HG03575 (cell line): ENCODE data around the gene WWOX.

Experiments
- ATAC-seq: cut with Tn5 transposase; IDR thresholded peaks from one replicate; pipeline ENCODE4 v1.9.1; 2021; ENCODE audit not compliant: unreplicated experiment, insufficient number of reproducible peaks, low FRiP score; ENCODE audit errors: extremely low read depth

The WWOX gene

DNA sequence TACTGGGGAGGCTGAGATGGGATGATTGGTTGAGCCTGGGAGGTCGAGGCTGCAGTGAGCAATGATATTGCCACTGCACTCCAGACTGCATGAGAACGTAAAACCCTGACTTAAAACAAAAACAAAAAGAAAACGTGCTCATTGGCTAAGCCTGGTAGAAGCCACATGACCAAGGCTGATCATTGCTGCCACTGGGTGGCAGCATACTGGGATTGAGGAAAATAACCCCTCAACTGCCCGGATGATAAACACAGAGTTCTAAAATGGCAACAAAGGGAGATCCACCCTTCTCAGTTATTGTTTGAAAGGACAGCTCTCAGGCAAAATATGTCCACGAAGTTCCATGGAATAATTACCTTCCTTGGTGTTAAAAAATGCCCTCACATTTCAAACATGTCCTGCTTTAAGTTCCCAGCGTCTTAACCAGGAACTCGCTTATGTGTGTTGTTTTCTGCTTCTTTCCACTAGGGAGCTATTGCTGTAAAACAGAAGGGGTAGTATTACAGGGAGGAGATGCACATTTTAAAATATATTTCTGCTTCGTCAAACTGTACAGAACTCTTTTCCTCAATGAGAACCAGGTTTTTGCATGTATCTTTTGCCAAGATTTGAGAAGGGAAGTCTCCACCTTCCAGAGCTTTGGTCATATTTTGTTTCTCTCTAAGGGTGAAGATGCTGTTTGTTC, 825.8 kb downstream of the WWOX start:
- no peak for ATAC-seq

DNA sequence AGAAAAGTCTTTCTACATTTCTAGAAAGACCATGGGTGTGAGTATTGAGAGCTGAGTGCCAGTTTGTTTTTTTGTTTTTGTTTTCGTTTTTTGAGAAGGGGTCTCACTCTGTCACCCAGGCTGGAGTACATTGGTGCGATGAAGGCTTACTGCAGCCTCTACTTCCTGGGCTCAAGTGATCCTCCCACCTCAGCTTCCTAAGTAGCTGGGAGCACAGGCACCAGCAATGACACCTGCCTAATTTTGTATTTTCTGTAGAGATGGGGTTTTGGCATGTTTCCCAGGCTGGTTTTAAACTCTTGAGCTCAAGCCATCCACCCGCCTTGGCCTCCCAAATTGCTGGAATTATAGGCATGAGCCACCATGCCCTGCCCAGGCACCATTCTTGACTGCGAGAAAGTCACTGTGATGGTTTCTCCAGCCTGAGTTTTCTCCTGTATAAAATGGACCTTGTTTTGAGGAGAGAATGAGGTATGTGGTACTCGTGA, 827.3 kb downstream of the WWOX start:
- ATAC-seq = no peak

DNA sequence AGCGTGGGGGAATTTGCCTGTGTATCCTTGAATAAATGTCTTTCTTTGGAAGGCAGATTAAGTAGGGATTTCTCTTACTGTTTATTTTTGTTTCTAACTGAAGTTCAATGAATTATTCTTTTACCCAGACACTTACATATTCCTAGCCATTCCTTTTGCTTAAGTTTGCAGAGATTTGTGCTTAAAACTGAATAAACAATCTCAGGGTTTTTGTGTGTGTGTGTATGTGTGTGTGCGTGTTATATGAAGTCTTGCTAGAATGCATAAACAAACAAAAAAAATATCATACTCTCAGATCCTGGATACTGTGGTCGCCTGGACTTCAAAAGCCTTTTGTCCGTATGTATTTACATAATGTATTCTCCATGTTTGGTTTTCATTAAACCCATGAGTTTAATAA, 828.3 kb downstream of the WWOX start:
- ATAC-seq = no peak

DNA sequence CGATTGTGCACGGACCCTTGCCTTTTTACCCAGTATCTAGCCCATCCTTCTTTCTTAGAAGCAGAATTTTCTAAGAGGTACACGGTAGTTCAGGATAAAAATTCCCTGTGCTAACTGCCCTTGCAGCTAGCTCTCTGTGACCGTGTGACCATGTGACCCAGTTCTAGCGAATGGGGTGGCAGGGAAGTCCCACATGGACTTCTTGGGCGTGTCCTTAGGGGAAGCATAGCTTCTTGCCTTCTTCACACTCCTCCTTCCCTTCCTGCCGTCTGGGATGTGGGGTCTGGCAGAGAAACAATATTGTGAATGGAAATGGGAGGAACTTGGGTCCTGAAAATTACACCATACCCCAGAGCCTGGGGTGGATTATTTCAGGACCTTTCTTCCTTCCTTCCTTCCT, 830.4 kb downstream of the WWOX start:
- ATAC-seq = no peak

DNA sequence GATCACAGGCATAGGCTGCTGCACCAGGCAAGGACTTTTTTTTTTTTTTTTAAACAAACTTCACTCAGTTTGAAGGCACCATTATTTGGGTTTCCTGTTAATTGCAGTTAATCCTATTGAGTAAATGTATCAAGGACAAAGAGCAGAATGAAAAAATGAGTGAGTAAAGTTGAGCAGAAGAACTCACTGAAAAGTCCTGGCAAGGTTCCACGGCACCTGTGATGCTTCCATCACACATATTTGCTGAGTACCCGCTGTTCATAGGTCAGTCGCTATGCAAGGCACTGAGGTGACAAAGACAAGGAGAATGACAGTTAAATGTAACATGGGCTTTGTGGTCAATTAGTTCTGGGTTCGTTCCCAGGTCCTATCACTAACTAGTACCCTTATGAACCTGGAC, 831.1 kb downstream of the WWOX start:
- ATAC-seq = no peak

DNA sequence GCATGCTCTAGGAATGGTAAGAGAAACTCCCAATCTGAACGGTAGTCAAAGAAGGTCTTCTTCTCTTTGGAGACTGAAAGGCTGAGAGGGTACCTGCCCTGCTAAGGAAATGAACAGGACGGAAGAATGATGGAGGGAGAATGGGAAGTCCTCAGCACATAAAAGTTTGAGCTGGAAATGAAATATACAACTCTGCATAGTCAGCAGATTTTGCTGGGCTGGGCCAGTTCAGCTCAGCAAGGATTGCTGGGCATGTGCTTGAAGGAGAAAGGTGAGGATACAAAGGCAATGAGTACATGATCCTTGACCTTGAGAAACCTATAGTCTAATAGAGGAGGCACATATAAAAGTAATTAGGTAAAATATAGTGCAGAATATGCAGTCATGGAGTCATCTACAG, 831.8 kb downstream of the WWOX start:
- ATAC-seq = no peak

DNA sequence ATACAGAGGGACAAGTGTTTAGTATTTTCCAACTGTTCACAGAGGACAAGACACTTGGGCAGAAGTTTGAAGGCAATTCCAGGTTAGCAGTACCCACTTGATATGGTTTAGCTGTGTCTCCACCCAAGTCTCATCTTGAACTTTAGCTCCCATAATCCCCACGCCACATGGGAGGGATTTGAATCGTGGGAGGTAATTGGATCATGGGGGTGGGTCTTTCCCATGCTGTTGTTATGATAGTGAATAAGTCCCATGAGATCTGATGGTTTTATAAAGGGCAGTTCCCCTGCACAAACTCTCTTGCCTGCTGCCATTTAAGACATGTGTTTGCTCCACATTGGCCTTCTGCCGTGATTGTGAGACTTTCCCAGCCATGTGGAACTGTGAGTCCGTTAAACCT, 832.2 kb downstream of the WWOX start:
- no peak for ATAC-seq

DNA sequence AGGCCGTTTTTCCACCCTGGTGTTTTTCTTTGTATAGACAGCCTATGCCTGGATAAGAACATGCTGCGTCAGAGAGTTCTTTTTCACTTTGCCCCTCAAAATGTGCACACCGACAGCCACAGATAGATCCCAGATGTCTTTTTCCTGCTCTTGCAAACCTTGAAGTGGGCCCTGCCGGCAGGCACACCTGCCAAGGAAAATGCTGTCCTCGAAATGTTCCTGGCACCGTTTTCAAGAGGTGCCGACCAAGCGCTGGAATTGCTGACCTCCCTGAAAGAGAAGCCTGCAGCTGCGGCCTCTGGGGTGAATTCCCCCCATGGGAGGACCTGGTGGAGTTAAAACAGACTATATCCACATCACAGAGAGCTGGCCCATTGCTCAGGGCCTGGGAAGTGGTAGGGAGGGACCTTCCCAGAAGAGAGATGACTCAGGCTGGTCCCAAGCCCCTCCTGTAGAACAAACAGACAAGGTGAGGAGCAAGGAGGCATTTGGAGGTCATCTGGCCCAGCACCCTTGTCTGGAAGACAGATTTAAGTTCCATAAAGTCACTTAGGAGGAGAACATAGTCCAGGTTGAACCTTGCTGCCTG, 833.0 kb downstream of the WWOX start:
- ATAC-seq = no peak

DNA sequence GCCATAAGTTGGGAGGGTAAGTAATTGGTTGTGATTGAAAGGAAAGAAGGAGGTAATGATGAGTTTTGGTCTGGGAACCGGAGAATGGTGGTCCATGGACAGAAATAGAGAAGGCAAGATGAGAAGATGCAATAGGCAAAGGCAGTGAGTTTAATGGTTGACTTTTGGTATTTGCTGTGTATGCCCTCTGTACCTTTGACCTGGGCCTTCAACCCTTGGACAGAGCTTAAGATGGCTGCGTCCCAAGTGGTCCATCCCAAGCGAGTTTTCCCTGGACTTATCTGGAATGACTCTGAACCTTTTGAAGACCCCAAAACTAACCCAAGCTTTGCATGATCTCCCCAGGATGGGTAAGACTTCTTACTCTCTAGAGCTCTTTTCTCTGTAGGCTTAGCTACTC, 836.6 kb downstream of the WWOX start:
- no peak for ATAC-seq

DNA sequence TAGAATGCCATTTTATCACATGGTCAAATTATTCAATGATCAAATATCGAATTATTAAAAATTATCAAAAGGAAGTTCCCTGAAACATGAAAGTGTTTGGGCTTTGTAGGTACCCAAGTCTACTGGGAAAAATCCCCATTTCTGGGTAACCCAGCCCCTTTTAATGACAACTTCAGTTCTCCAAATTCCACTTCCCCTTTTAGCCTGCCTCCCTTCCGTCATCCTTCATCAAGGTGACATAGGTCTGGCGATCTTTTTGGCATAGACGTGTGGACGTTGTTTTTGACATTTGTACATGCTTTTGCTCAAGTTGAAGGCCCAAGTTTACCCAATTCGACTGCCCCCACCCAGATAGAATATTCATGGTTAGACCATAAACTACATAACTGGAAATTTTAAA, 840.1 kb downstream of the WWOX start:
- ATAC-seq = no peak

DNA sequence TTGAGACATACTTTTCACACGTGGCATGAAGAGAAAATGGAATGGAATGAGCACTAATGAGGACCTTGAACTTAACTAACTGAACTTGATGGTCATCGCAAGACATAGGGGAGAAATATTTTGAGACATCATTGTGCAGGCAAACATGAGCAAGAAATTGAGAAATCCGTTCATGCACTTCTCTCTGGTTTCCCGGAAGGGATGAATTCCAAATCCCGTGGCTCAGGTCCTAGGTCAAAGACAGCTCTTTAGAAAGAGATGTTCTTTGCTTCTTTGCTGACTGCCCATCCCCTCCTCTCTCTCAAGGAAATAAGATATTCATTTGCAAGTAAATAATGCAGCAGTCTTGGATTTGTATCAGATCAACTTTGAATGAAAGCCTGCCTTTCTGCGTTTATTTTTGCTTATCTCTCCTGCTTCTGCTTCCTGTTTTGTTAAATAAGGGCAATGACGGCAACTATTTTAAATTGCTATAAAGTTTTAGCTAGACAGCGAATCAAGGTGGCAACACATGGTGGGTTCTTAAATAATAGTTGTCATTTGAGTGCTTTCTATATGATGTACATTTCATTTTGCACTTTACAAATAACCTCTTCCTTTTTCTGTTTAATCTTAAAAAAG, 843.3 kb downstream of the WWOX start:
- ATAC-seq = no peak

DNA sequence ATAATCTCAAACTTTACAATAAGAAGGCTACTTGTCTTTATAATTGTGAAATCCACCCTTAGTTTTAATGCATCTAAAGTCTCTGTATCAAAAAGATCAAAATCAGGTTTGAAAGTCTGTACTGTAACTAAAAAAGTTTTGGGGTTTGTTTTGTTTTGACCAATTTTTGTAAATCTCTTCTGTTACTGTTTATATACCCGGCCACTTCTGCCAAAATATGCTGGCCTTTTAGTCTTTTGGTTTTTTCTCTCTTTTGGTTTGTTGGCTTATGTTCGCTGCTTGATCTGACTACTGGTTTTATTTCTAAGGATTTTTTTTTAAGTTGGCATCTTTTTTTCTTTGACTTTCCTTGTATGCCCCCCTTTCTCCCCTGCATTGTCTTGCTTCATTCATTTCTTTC, 845.9 kb downstream of the WWOX start:
- no peak for ATAC-seq

DNA sequence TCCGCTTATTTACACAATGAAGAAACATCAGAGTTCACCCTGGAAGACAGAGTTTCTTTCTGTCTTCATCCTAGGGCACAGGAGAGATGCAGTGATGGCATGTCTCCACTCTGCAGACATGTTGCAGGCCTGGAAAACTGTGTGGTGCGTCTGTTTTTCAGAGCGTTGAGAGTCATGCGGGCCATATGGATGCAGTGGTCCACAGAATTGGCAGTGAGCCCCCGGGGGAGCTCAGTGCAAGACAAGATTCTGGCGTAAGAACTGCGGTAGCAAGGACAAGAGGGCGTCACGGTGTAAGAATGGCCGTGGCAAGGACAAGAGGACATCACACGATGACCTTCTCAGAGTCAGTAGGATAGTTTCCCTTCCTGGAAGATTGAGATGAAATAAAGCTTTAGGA, 847.1 kb downstream of the WWOX start:
- no peak for ATAC-seq

DNA sequence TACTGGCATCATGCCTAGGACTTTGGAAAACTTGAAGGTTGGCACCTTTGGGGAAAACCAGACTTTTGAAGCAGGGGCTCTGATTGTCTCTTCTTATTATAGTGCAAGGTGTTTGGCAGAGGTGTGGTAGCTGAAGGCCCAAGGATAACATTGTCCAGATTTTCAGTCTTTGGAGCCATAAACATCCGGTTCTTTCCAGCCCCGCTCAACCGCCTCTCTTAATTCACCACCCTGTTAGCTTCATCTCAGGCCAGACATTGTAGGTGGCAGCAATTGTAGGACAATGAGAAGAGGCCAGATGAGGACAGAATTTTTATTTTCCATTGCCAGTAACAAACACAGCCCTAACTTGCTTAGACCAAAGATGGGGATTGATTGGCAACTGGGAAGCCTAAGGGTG, 851.3 kb downstream of the WWOX start:
- ATAC-seq = no peak

DNA sequence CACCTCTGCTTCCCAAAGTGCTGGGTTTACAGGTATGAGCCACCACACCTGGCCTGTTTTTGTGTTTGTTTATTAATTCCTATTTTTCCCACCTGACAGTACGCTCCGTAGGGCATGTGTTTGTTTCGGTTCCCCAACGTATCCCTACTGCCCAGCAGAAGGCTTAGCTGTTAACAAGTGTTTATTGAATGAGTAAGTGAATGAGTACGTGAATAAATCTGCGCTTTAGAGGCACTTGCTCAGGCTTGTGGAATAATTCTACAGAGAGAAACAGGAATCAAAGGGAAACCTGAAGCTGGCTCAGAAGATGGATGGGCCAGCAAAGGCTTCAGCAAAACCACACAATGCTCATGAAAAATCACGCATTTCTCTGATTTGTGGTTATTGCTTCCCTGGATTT, 853.2 kb downstream of the WWOX start:
- ATAC-seq = no peak

DNA sequence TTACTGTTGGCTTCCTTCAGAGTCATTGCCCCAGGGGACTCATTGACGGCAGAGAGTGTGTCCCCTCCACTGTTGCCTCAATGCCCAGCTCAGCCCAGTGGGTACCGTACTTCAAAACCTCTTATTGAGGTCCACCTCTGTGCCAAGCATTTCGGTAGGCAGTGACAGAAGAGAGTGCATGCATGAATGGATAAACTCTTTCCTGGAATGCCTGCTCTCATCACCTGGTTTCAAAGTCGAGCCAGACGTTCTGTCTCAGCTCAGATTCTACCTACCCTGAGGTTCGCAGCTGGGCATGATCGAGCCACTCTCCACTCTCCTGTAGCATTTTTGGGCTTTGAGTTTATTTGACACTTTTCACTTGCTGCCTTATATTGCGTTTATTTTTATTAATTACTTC, 854.1 kb downstream of the WWOX start:
- no peak for ATAC-seq

DNA sequence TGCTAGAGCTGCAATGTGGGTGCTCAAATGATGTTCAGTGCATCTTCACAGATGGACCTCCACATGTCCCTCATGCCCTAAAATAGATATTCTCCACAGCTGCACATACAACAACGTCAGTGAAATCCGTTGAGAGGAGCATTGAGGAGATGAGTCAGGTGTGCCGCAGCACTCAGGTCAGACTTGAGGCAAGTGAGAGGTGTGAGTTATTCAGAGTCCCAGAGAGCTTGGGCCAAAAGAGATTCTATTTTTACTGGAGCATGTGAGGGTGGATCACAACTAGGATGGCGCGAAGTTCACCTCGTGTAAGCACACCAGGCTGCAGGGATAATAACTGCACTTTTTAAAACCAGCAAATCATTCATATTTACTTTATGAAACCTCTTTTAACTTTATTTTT, 855.8 kb downstream of the WWOX start:
- ATAC-seq = no peak

DNA sequence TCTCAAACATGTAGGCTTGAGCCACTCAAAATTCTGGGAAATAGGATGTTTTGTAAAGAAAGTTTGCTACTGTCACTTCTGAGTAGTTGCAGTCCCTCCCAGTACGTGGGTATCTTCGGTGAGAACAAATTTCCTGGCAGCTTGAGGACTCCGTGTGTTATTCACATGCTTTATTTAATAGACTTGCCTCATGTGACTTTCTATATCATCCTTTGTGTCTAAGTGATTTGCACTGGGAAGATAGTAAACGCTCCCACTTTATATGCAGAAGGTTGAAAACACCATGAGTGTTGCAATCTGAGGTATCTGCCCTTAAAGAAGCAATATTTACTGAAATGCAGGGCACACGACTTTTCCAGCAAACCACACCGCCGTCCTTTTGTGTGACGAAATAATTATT, 857.4 kb downstream of the WWOX start:
- ATAC-seq = no peak

DNA sequence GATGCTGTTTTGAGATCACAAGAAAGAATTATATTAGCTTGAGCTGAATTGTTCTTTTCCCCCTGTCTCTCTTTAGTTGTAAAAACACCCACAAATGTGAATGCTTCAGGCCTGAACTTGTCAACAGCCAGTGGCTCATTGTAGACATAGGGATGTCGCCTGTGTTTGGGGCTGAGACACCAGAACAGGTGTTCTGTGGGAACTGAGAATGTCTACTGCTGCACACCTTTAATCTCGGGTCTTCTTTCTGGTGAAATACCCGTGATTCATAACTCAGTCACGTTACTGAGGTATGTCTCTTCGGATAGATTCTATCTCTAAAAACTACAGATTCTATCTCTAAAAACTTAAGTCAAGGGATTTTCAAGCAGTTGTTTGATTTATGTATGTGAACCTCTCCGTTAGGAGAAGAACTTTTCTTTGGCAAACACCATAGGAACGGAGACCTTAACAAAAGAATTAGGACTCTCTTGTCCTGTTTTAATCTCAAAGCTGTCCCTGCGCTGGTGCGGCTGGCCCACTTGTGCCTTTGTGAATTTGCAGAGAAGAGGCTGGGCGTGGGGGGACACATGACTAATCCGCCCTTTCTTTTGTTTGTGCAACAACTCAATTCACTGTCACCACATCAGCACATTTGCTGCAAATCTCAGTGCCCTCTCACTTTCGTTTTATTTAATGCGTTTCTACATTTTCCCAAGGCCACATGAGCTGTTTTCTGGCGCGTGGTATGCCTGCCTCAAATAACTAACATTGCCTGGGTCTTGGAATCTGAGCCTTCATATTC, 858.1 kb downstream of the WWOX start:
- ATAC-seq = no peak

DNA sequence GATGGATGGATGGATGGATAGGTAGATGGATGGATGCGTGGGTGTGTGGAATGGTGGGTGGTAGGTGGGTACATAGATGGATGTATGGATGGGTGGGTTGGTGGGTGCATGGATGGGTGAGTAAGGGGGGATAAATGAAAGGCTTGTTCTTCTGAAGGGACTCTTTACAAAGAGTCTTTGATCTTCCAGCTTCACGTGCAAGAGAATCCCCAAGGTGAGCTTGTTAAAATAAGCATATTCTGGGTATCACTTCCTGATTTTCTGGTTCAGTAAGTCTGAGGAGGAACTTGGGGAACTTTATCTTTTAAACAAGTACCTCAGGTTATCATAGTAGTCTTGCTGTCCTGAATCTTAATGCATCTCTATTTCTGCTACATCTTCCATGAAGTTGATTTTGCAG, 862.0 kb downstream of the WWOX start:
- ATAC-seq = no peak
